ENCODE results near the gene LRRC61.

Gene LRRC61

GRCh38 chr7:150329331-150330120 is 6.4 kb downstream of the LRRC61 start:
- H3K4me3 ChIP-seq (ENCODE audit: insufficient read depth, low read depth, low read length, poor library complexity, severe bottlenecking): no peak overlapping the region
- no peaks in the 10 kb centered on the region for H3K27me3 ChIP-seq (replicated peaks; ENCODE audit: control insufficient read depth, insufficient read depth, low read length, poor library complexity, severe bottlenecking)
- H3K27ac ChIP-seq (ENCODE audit: insufficient read depth, low read length, poor library complexity, severe bottlenecking): no peak overlapping the region
- H3K9me3 ChIP-seq (ENCODE audit: control insufficient read depth, low read length): no peaks in the 10 kb centered on the region
- peaks cover under 1% of the 10 kb centered on the region for H3K4me1 ChIP-seq (ENCODE audit: control insufficient read depth, insufficient read depth, low read length, poor library complexity, severe bottlenecking)
- H3K36me3 ChIP-seq (ENCODE audit: control insufficient read depth, insufficient read depth, low read length): peaks cover 31% of the 10 kb centered on the region
- DNase-seq: no peak

- no peaks in the 10 kb centered on the region for H3K27me3 ChIP-seq (replicated peaks; ENCODE audit: control insufficient read depth, insufficient read depth, low read length, poor library complexity, severe bottlenecking)
- H3K4me3 ChIP-seq (ENCODE audit: insufficient read depth, low read depth, low read length, poor library complexity, severe bottlenecking): no peak overlapping the region
- no peaks in the 10 kb centered on the region for H3K9me3 ChIP-seq (ENCODE audit: control insufficient read depth, low read length)
- peaks cover 31% of the 10 kb centered on the region for H3K36me3 ChIP-seq (ENCODE audit: control insufficient read depth, insufficient read depth, low read length)
- H3K4me1 ChIP-seq (ENCODE audit: control insufficient read depth, insufficient read depth, low read length, poor library complexity, severe bottlenecking): no peaks in the 10 kb centered on the region
- no peak for DNase-seq
- H3K27ac ChIP-seq (ENCODE audit: insufficient read depth, low read length, poor library complexity, severe bottlenecking): no peak overlapping the region
These were observed 7.2 kb downstream of the LRRC61 start for GRCh38 chr7:150330211-150330885.

- Histone ChIP-seq H3K27ac (ENCODE audit: insufficient read depth, low read length, poor library complexity, severe bottlenecking) (no peak overlapping the region), H3K9me3 (ENCODE audit: control insufficient read depth, low read length) (no peaks in the 10 kb centered on the region), H3K27me3 (replicated peaks; ENCODE audit: control insufficient read depth, insufficient read depth, low read length, poor library complexity, severe bottlenecking) (no peaks in the 10 kb centered on the region), H3K4me1 (ENCODE audit: control insufficient read depth, insufficient read depth, low read length, poor library complexity, severe bottlenecking) (no peaks in the 10 kb centered on the region), H3K4me3 (ENCODE audit: insufficient read depth, low read depth, low read length, poor library complexity, severe bottlenecking) (no peak overlapping the region), H3K36me3 (ENCODE audit: control insufficient read depth, insufficient read depth, low read length) (peaks cover 24% of the 10 kb centered on the region)
- DNase-seq: no peak
These were observed 9.9 kb downstream of the LRRC61 start for GRCh38 chr7:150332852-150333635.

- H3K36me3 ChIP-seq (ENCODE audit: control insufficient read depth, insufficient read depth, low read length): peaks cover 19% of the 10 kb centered on the region
- H3K27ac ChIP-seq (ENCODE audit: insufficient read depth, low read length, poor library complexity, severe bottlenecking): no peak overlapping the region
- H3K4me1 ChIP-seq (ENCODE audit: control insufficient read depth, insufficient read depth, low read length, poor library complexity, severe bottlenecking): no peaks in the 10 kb centered on the region
- DNase-seq: no peak
- H3K27me3 ChIP-seq (replicated peaks; ENCODE audit: control insufficient read depth, insufficient read depth, low read length, poor library complexity, severe bottlenecking): no peaks in the 10 kb centered on the region
- H3K9me3 ChIP-seq (ENCODE audit: control insufficient read depth, low read length): no peaks in the 10 kb centered on the region
- no peak overlapping the region for H3K4me3 ChIP-seq (ENCODE audit: insufficient read depth, low read depth, low read length, poor library complexity, severe bottlenecking)
These were observed 10.5 kb downstream of the LRRC61 start for GRCh38 chr7:150333659-150334058.

DNA sequence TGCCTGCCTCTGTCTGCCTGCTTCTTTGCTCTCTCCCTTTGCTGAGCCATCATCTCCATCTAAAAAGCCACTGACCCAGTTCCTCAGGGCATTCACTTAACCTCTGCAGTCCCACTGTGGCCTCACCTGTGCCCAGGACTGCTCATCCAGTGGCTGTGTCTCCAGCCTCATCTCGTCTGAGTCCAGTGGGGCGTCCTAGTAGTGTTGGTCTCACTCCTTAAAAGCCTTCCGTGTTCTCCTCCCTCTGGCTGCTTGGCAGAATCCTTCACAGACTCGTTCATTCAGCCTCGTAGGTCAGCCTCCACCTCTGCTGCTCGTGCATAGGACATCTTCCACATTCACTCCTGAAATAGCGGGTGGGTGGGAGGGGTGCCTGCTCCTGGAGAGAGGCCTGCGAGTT is 11.0 kb downstream of the LRRC61 start:
- H3K36me3 ChIP-seq (ENCODE audit: control insufficient read depth, insufficient read depth, low read length): peaks cover 17% of the 10 kb centered on the region
- H3K27me3 ChIP-seq (replicated peaks; ENCODE audit: control insufficient read depth, insufficient read depth, low read length, poor library complexity, severe bottlenecking): no peaks in the 10 kb centered on the region
- no peak overlapping the region for H3K4me3 ChIP-seq (ENCODE audit: insufficient read depth, low read depth, low read length, poor library complexity, severe bottlenecking)
- H3K4me1 ChIP-seq (ENCODE audit: control insufficient read depth, insufficient read depth, low read length, poor library complexity, severe bottlenecking): no peaks in the 10 kb centered on the region
- DNase-seq: no peak
- H3K9me3 ChIP-seq (ENCODE audit: control insufficient read depth, low read length): no peaks in the 10 kb centered on the region
- H3K27ac ChIP-seq (ENCODE audit: insufficient read depth, low read length, poor library complexity, severe bottlenecking): no peak overlapping the region

GRCh38 chr7:150335108-150335773 is 12.1 kb downstream of the LRRC61 start:
- no peaks in the 10 kb centered on the region for H3K9me3 ChIP-seq (ENCODE audit: control insufficient read depth, low read length)
- DNase-seq: no peak
- peaks cover 8% of the 10 kb centered on the region for H3K36me3 ChIP-seq (ENCODE audit: control insufficient read depth, insufficient read depth, low read length)
- H3K4me3 ChIP-seq (ENCODE audit: insufficient read depth, low read depth, low read length, poor library complexity, severe bottlenecking): no peak overlapping the region
- peaks cover 1% of the 10 kb centered on the region for H3K27me3 ChIP-seq (replicated peaks; ENCODE audit: control insufficient read depth, insufficient read depth, low read length, poor library complexity, severe bottlenecking)
- H3K27ac ChIP-seq (ENCODE audit: insufficient read depth, low read length, poor library complexity, severe bottlenecking): no peak overlapping the region
- no peaks in the 10 kb centered on the region for H3K4me1 ChIP-seq (ENCODE audit: control insufficient read depth, insufficient read depth, low read length, poor library complexity, severe bottlenecking)

DNA sequence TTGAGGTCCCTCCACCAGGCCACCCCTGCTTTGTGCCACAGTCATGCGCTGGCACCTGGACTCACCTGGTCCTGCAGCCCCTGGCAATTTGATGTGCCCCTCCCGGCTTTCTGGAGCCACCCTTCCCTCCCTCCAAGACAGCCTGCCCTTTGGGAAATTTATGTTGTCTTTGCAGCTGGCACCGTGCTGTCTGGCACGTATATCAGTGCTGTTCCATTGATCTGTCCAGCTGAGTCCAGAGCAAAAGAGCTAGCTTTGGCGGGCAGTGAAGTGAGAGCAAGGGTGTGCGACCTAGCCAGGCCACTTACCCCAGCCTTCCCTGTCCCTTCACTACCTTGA is 12.6 kb downstream of the LRRC61 start:
- Histone ChIP-seq H3K4me1 (ENCODE audit: control insufficient read depth, insufficient read depth, low read length, poor library complexity, severe bottlenecking) (no peaks in the 10 kb centered on the region), H3K27me3 (replicated peaks; ENCODE audit: control insufficient read depth, insufficient read depth, low read length, poor library complexity, severe bottlenecking) (peaks cover 5% of the 10 kb centered on the region), H3K9me3 (ENCODE audit: control insufficient read depth, low read length) (no peaks in the 10 kb centered on the region), H3K4me3 (ENCODE audit: insufficient read depth, low read depth, low read length, poor library complexity, severe bottlenecking) (no peak overlapping the region), H3K27ac (ENCODE audit: insufficient read depth, low read length, poor library complexity, severe bottlenecking) (no peak overlapping the region), H3K36me3 (ENCODE audit: control insufficient read depth, insufficient read depth, low read length) (peaks cover 3% of the 10 kb centered on the region)
- DNase-seq: no peak

GRCh38 chr7:150336746-150337145 is 13.6 kb downstream of the LRRC61 start:
- H3K9me3 ChIP-seq (ENCODE audit: control insufficient read depth, low read length): no peaks in the 10 kb centered on the region
- no peak overlapping the region for H3K4me3 ChIP-seq (ENCODE audit: insufficient read depth, low read depth, low read length, poor library complexity, severe bottlenecking)
- no peak overlapping the region for H3K27ac ChIP-seq (ENCODE audit: insufficient read depth, low read length, poor library complexity, severe bottlenecking)
- H3K36me3 ChIP-seq (ENCODE audit: control insufficient read depth, insufficient read depth, low read length): peaks cover 3% of the 10 kb centered on the region
- H3K27me3 ChIP-seq (replicated peaks; ENCODE audit: control insufficient read depth, insufficient read depth, low read length, poor library complexity, severe bottlenecking): peaks cover 10% of the 10 kb centered on the region
- no peak for DNase-seq
- no peaks in the 10 kb centered on the region for H3K4me1 ChIP-seq (ENCODE audit: control insufficient read depth, insufficient read depth, low read length, poor library complexity, severe bottlenecking)

- Histone ChIP-seq H3K4me3 (ENCODE audit: insufficient read depth, low read depth, low read length, poor library complexity, severe bottlenecking) (no peak overlapping the region), H3K27ac (ENCODE audit: insufficient read depth, low read length, poor library complexity, severe bottlenecking) (no peak overlapping the region), H3K36me3 (ENCODE audit: control insufficient read depth, insufficient read depth, low read length) (peaks cover 3% of the 10 kb centered on the region), H3K9me3 (ENCODE audit: control insufficient read depth, low read length) (no peaks in the 10 kb centered on the region), H3K27me3 (replicated peaks; ENCODE audit: control insufficient read depth, insufficient read depth, low read length, poor library complexity, severe bottlenecking) (peaks cover 10% of the 10 kb centered on the region), H3K4me1 (ENCODE audit: control insufficient read depth, insufficient read depth, low read length, poor library complexity, severe bottlenecking) (no peaks in the 10 kb centered on the region)
- no peak for DNase-seq
These were observed 14.0 kb downstream of the LRRC61 start for GRCh38 chr7:150337179-150337578.

Data from effector memory CD4-positive, alpha-beta T cell (primary cell).